Psoas muscle (tissue), 8 donors: ENCODE measurements around the gene GGA3. TPM values are rescaled to one million over a fixed set of nuclear protein-coding genes. Genes with fewer than 3 reads are reported as not detected.

ENCODE experiments used
- ATAC-seq, 4 donors: fragments of 200-7000 bp; cut with Tn5 transposase; one replicate each; pipeline ENCODE4 v1.9.1; 2020; ENCODE audit warnings: moderate library complexity in 3 of 4, mild to moderate bottlenecking in 2 of 4
- DNase-seq, 2 donors: peaks; one replicate each; pipeline ENCODE4 v3.0.0-alpha.2; 2020
- H3K27ac ChIP-seq: fragments of 200-600 bp; one replicate; pipeline ENCODE4 v1.8.0; 2022
- H3K27me3 ChIP-seq, 3 donors: fragments of 200-600 bp in 1 of 3; one replicate each; pipeline versions ENCODE4 v1.6.1 to v1.8.0; 2013 to 2022; ENCODE audit warnings: low read length in 2 of 3, mild to moderate bottlenecking in 2 of 3, moderate library complexity in 1 of 3; ENCODE audit not compliant: insufficient read depth in 3 of 3
- H3K36me3 ChIP-seq, 2 donors: fragments of 200-600 bp in 1 of 2; one replicate each; pipeline versions ENCODE4 v1.6.1 to v1.8.0; 2013 to 2022; ENCODE audit warnings: low read depth in 1 of 2, mild to moderate bottlenecking in 1 of 2, moderate library complexity in 1 of 2; ENCODE audit not compliant: insufficient read depth in 1 of 2
- H3K4me1 ChIP-seq: fragments of 200-600 bp; one replicate; pipeline ENCODE4 v1.8.0; 2022
- H3K4me3 ChIP-seq: fragments of 200-600 bp; one replicate; pipeline ENCODE4 v1.8.0; 2022; ENCODE audit warnings: mild to moderate bottlenecking
- H3K9me3 ChIP-seq: fragments of 200-600 bp; one replicate; pipeline ENCODE4 v1.8.0; 2022
- WGBS, 3 donors: extraction: QIAGEN DNeasy Blood & Tissue Kit; methylation state at CpG; one replicate each; pipeline versions ENCODE4 v1.1.6 to v1.1.7; 2013; 5-methylcytosine and 5-hydroxymethylcytosine counted together
- intact Hi-C, 2 donors: fragments of 100-400 bp; cut with DNase I; formaldehyde crosslinking; loops; one replicate each; pipeline versions ENCODE4 v1.11.0 to v1.14.2; 2022
- polyA plus RNA-seq, 3 donors: library from polyadenylated mRNA; stranded (reverse); fragments of 200-250 nt; gene quantifications; one replicate each; pipeline ENCODE4 v1.2.3, GENCODE V29; 2013
- total RNA-seq, 4 donors: library from RNA; stranded (reverse); fragmentation: NEBNext Ultra II Directional in 2 of 4; extraction: Animal tissue kit (Norgen Biotek cat#: 25700) in 2 of 4; gene quantifications; one replicate each; pipeline versions ENCODE4 v1.2.1 to v1.2.4, GENCODE V29; 2021 to 2023
- TF ChIP-seq, protein P1 (sequence below): fragments of 200-600 bp; IDR thresholded peaks from one replicate; pipeline ENCODE4 v1.8.0; 2022; ENCODE audit warnings: antibody characterized with exemption
- donor health status: healthy with polysubstance abuse.
- donor health status: DM: no; HTN: no; CAD: no; lungs with moderate emphysema.
- donor health status: Bipolar disorder and iron deficiency.
- donor health status: healthy.
- donor health status: DM: yes; HTN: yes; CAD: no.
- donor health status: DM: no; HTN: no; CAD: no.
- donor health status: DM: no; HTN: no; CAD: no.
- donor health status: DM: yes; HTN: yes; CAD: no.

The GGA3 gene
- total and polyA plus RNA-seq, 7 donors = 13.8 to 40.6 (median 29.8) TPM

- no peaks in the 10 kb centered on the region for H3K4me1 ChIP-seq
- TF ChIP-seq, protein P1, sequence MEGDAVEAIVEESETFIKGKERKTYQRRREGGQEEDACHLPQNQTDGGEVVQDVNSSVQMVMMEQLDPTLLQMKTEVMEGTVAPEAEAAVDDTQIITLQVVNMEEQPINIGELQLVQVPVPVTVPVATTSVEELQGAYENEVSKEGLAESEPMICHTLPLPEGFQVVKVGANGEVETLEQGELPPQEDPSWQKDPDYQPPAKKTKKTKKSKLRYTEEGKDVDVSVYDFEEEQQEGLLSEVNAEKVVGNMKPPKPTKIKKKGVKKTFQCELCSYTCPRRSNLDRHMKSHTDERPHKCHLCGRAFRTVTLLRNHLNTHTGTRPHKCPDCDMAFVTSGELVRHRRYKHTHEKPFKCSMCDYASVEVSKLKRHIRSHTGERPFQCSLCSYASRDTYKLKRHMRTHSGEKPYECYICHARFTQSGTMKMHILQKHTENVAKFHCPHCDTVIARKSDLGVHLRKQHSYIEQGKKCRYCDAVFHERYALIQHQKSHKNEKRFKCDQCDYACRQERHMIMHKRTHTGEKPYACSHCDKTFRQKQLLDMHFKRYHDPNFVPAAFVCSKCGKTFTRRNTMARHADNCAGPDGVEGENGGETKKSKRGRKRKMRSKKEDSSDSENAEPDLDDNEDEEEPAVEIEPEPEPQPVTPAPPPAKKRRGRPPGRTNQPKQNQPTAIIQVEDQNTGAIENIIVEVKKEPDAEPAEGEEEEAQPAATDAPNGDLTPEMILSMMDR = no peak
- DNase-seq (peak in 1 of 2 donors; percentile 23), ATAC-seq (peak in 2 of 4 donors; percentile 17 to 27)
- H3K4me3 ChIP-seq = no peak overlapping the region
- no peaks in the 10 kb centered on the region for H3K27me3 ChIP-seq
- no peak overlapping the region for H3K27ac ChIP-seq
- intact Hi-C loops = no loop called here
- WGBS, 3 donors = 62 to 71% (median 70%) methylated on average over 2 of the region's 2 CpGs
- H3K9me3 ChIP-seq = no peaks in the 10 kb centered on the region
- H3K36me3 ChIP-seq = peaks cover 3 to 92% of the 10 kb centered on the region in 2 donors
Measured at GRCh38 chr17:75228305-75228704, 33.1 kb downstream of the GGA3 start.

- 85 to 93% (median 86%) methylated on average over 5 of the region's 5 CpGs for WGBS, 3 donors
- DNase-seq (peak in 1 of 2 donors; percentile 18), ATAC-seq (no peak)
- Histone ChIP-seq H3K27ac (no peak overlapping the region), H3K9me3 (no peaks in the 10 kb centered on the region), H3K4me1 (no peaks in the 10 kb centered on the region), H3K4me3 (no peak overlapping the region), H3K27me3 (no peaks in the 10 kb centered on the region), H3K36me3 (peaks cover 3 to 92% of the 10 kb centered on the region in 2 donors)
- intact Hi-C loops = no loop called here
- TF ChIP-seq, protein P1 = no peak
Measured at GRCh38 chr17:75227729-75228128, 33.7 kb downstream of the GGA3 start.

- no peak overlapping the region for H3K4me3 ChIP-seq
- H3K4me1 ChIP-seq = no peaks in the 10 kb centered on the region
- H3K9me3 ChIP-seq = no peaks in the 10 kb centered on the region
- H3K27me3 ChIP-seq = no peaks in the 10 kb centered on the region
- WGBS, 3 donors = 67 to 75% (median 70%) methylated on average over 14 of the region's 14 CpGs
- no peak for DNase-seq
- ATAC-seq = no peak
- intact Hi-C loops = no loop called here
- peaks cover 3 to 88% of the 10 kb centered on the region in 2 donors for H3K36me3 ChIP-seq
- no peak overlapping the region for H3K27ac ChIP-seq
- TF ChIP-seq, protein P1 = no peak
Measured at GRCh38 chr17:75225016-75225415, 36.4 kb downstream of the GGA3 start.

GRCh38 chr17:75219815-75220214 is 41.6 kb downstream of the GGA3 start:
- no peaks in the 10 kb centered on the region for H3K4me1 ChIP-seq
- WGBS, 3 donors = 98% methylated on average over 3 of the region's 3 CpGs
- ATAC-seq = no peak

More at GRCh38 chr17:75219815-75220214, 41.6 kb downstream of the GGA3 start:
- no peak overlapping the region for H3K27ac ChIP-seq
- no peaks in the 10 kb centered on the region for H3K27me3 ChIP-seq
- H3K9me3 ChIP-seq = no peaks in the 10 kb centered on the region
- TF ChIP-seq, protein P1 = no peak
- no peak for DNase-seq
- intact Hi-C loops = no loop called here
- peaks cover 14 to 91% of the 10 kb centered on the region in 2 donors for H3K36me3 ChIP-seq
- H3K4me3 ChIP-seq = no peak overlapping the region
